Measurements from ENCODE around the gene ASB18.

DNA sequence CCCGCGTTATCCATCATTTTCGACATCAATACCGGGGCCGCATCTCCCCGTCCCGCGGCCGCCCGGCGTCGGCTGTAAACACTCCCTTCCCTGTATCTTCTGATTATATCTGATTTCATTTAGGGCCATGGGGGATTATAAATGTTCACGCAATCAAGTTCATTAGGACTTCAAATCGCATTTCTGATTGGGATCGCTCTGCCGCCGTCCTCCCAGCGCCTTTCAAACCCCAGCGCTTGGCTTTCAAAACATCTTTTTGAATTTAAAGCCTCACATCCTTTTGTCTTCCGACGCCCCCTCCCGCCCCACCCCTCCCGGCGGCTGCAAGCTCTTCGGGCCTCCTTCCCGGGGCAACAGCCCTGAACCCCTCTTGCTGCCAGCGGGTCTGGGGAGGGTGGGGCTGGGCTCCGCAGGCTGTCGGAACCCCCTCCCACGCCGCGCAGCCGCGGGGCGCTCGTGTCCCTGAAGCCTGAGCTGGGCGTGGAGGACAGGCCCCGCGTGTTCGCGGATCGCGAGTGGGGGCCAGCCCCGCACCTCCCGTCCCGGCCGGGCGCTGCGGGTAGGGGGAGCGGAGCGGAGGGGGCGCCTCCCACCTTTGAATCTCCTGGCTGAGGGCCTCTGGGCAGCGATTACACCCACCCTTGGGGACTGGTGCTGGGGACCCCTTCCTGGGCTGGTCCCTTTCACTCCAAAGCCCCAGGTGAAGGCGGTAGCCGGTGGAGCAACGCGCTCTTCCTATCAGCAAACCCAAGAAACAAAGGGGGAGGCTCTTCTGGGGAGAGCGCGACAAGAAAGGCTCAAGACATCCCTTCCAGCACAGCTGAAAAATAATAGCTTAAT lies 84.8 kb downstream of the ASB18 start:
- TF ChIP-seq, protein P1, sequence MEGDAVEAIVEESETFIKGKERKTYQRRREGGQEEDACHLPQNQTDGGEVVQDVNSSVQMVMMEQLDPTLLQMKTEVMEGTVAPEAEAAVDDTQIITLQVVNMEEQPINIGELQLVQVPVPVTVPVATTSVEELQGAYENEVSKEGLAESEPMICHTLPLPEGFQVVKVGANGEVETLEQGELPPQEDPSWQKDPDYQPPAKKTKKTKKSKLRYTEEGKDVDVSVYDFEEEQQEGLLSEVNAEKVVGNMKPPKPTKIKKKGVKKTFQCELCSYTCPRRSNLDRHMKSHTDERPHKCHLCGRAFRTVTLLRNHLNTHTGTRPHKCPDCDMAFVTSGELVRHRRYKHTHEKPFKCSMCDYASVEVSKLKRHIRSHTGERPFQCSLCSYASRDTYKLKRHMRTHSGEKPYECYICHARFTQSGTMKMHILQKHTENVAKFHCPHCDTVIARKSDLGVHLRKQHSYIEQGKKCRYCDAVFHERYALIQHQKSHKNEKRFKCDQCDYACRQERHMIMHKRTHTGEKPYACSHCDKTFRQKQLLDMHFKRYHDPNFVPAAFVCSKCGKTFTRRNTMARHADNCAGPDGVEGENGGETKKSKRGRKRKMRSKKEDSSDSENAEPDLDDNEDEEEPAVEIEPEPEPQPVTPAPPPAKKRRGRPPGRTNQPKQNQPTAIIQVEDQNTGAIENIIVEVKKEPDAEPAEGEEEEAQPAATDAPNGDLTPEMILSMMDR (IDR thresholded peaks at IDR 0.05) = no peak
- TF ChIP-seq ZFX (IDR thresholded peaks at IDR 0.05; ENCODE audit: borderline replicate concordance) = no peak

All from 22Rv1 (cell line).